ENCODE results near the gene MFRP. TPM values are rescaled to one million over a fixed set of nuclear protein-coding genes. Genes with fewer than 3 reads are reported as not detected.

The MFRP gene
- total and polyA plus RNA-seq, 9 of the 15 experiments (the other 6 are each of a cell fraction or from before 2014, with no cell fraction given), result not detected

DNA sequence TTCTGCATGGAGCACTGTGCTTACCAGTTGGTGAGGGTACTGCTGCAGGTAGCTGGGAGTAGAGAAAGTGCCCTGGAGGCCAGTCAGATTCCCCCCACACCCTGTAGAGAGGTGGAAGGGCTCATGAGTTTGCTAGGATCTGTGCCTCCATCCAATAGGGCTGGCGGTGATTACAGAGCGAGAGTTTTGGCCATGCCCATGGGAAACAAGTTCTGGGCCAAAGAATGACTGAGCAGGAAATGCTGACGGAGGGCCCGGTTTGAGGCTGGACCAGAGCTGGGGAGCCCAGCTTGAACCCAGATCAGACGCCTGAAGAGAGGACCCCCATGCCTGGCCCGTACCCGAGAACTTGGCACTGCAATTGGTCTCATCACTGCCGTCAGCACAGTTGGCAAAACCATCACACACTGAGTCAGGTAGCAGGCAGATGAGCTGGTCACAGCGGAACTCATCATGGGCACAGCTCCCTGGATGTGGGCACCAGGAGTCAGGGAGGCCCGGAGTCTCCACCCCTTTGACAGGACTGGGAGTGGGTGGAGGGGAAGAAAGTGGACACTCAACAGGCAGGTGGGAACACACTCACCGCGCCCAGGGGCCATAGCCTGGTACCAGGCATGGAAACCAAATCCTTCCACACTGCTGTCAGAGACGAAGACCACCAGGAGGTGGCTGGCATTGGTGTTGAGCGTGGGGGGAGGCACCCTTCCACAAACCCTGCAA lies 2.1 kb downstream of the MFRP start:
- FAIRE-seq (no peak), DNase-seq (ENCODE audit: extremely low read depth in 1 of 4, low spot score in 3 of 4) (no peak), ATAC-seq (no peak)
- Histone ChIP-seq H3K9ac (ENCODE audit: insufficient read depth in 1 of 2, low read depth in 2 of 2, low read length in 2 of 2) (no peak overlapping the region), H2AFZ (ENCODE audit: low read depth, low read length) (no peak overlapping the region), H3K9me1 (ENCODE audit: control insufficient read depth, insufficient read depth, low read length) (no peaks in the 10 kb centered on the region), H4K20me1 (replicated peaks; ENCODE audit: control insufficient read depth, insufficient read depth, low read length) (no peaks in the 10 kb centered on the region; the same call in 1 of the 2 replicates), H3K4me2 (ENCODE audit: insufficient read depth, low read length) (no peak overlapping the region), H3K27ac (ENCODE audit: extremely low read depth, low read depth, low read length) (no peak overlapping the region), H3K4me1 (replicated peaks in 1 of 2; ENCODE audit: control insufficient read depth in 2 of 2, insufficient read depth in 2 of 2, low read length in 2 of 2) (peaks cover 2 to 32% of the 10 kb centered on the region in 2 experiments; a peak in 4 of 5 replicates), H3K36me3 (ENCODE audit: control insufficient read depth, insufficient read depth, low read length) (no peaks in the 10 kb centered on the region), H3K27me3 (ENCODE audit: control insufficient read depth in 2 of 2, insufficient read depth in 2 of 2, low read length in 2 of 2) (peaks cover 0 to 24% of the 10 kb centered on the region in 2 experiments; a peak in 3 of 5 replicates), H3K4me3 (no peak overlapping the region), H3K9me3 (replicated peaks; ENCODE audit: control insufficient read depth, insufficient read depth, low read depth, low read length) (no peaks in the 10 kb centered on the region), H3K79me2 (ENCODE audit: control insufficient read depth, insufficient read depth, low read length) (no peaks in the 10 kb centered on the region)
- POLR2A ChIA-PET, result interaction anchor here (1.3 kb wide), 1 partner anchor 32 kb away, joined by 3 read pairs; no protein-coding TSS in a partner anchor
- TF ChIP-seq HDAC3 (IDR thresholded peaks at IDR 0.05; ENCODE audit: borderline replicate concordance, partially characterized antibody) (no peak), THRAP3 (IDR thresholded peaks at IDR 0.05; ENCODE audit: borderline replicate concordance) (no peak), L3MBTL2 (IDR thresholded peaks at IDR 0.05) (no peak), ILF3 (IDR thresholded peaks at IDR 0.05; ENCODE audit: borderline replicate concordance) (no peak), ELF4 (CRISPR knock-in tag; IDR thresholded peaks at IDR 0.05) (no peak), XRCC5 (IDR thresholded peaks at IDR 0.05; ENCODE audit: low read depth, low read length) (no peak), KLF10 (CRISPR knock-in tag; IDR thresholded peaks at IDR 0.05) (no peak), TAF7 (tag; IDR thresholded peaks at IDR 0.05) (no peak), PHB (CRISPR knock-in tag; IDR thresholded peaks at IDR 0.05) (no peak)
- TF ChIP-seq, protein P1, sequence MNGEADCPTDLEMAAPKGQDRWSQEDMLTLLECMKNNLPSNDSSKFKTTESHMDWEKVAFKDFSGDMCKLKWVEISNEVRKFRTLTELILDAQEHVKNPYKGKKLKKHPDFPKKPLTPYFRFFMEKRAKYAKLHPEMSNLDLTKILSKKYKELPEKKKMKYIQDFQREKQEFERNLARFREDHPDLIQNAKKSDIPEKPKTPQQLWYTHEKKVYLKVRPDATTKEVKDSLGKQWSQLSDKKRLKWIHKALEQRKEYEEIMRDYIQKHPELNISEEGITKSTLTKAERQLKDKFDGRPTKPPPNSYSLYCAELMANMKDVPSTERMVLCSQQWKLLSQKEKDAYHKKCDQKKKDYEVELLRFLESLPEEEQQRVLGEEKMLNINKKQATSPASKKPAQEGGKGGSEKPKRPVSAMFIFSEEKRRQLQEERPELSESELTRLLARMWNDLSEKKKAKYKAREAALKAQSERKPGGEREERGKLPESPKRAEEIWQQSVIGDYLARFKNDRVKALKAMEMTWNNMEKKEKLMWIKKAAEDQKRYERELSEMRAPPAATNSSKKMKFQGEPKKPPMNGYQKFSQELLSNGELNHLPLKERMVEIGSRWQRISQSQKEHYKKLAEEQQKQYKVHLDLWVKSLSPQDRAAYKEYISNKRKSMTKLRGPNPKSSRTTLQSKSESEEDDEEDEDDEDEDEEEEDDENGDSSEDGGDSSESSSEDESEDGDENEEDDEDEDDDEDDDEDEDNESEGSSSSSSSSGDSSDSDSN (IDR thresholded peaks at IDR 0.05; ENCODE audit: borderline replicate concordance in 1 of 2, low read depth in 2 of 2, low read length in 2 of 2), result no peak
- TF ChIP-seq, protein P2, sequence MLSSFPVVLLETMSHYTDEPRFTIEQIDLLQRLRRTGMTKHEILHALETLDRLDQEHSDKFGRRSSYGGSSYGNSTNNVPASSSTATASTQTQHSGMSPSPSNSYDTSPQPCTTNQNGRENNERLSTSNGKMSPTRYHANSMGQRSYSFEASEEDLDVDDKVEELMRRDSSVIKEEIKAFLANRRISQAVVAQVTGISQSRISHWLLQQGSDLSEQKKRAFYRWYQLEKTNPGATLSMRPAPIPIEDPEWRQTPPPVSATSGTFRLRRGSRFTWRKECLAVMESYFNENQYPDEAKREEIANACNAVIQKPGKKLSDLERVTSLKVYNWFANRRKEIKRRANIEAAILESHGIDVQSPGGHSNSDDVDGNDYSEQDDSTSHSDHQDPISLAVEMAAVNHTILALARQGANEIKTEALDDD (IDR thresholded peaks at IDR 0.05), result no peak
- TF ChIP-seq, protein P3, sequence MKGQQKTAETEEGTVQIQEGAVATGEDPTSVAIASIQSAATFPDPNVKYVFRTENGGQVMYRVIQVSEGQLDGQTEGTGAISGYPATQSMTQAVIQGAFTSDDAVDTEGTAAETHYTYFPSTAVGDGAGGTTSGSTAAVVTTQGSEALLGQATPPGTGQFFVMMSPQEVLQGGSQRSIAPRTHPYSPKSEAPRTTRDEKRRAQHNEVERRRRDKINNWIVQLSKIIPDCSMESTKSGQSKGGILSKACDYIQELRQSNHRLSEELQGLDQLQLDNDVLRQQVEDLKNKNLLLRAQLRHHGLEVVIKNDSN (CRISPR knock-in tag; IDR thresholded peaks at IDR 0.05), result no peak
- TF ChIP-seq, protein P4, sequence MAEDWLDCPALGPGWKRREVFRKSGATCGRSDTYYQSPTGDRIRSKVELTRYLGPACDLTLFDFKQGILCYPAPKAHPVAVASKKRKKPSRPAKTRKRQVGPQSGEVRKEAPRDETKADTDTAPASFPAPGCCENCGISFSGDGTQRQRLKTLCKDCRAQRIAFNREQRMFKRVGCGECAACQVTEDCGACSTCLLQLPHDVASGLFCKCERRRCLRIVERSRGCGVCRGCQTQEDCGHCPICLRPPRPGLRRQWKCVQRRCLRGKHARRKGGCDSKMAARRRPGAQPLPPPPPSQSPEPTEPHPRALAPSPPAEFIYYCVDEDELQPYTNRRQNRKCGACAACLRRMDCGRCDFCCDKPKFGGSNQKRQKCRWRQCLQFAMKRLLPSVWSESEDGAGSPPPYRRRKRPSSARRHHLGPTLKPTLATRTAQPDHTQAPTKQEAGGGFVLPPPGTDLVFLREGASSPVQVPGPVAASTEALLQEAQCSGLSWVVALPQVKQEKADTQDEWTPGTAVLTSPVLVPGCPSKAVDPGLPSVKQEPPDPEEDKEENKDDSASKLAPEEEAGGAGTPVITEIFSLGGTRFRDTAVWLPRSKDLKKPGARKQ (CRISPR knock-in tag; IDR thresholded peaks at IDR 0.05), result no peak
- CTCF ChIA-PET (ENCODE audit: low intra/inter-chr PET ratio), result no interaction called here
- in situ Hi-C loops (cut with MboI), result no loop called here
- 35% methylated on average over 11 of the region's 14 CpGs for WGBS (ENCODE audit: insufficient coverage, low coverage, missing lambda C conversion rate)
- intact Hi-C loops (cut with micrococcal nuclease), result no loop called here
- no TSS peak for BruUV-seq (replicated peaks)

Data from K562 (cell line).